Neutrophil (primary cell): Measurements from ENCODE around the gene TBX19.

Experiments used
- H3K27ac ChIP-seq: fragments of 200-600 bp; sonication (generic); 2 replicates; pipeline ENCODE4 v1.5.1; 2016; ENCODE audit warnings: mild to moderate bottlenecking, moderate library complexity
- H3K27me3 ChIP-seq: fragments of 200-600 bp; sonication (generic); 2 replicates; pipeline ENCODE4 v1.6.0; 2016; ENCODE audit warnings: mild to moderate bottlenecking
- H3K36me3 ChIP-seq: fragments of 200-600 bp; sonication (generic); 2 replicates; pipeline ENCODE4 v1.5.1; 2017
- H3K4me1 ChIP-seq, 2 experiments: fragments of 200-600 bp in 1 of 2; sonication (generic) in 1 of 2; 1 replicate in 1 of 2; 2 replicates in 1 of 2; pipeline versions ENCODE4 v1.5.1 to v1.6.1; 2013 to 2016; ENCODE audit warnings: low read depth in 1 of 2, low read length in 1 of 2, mild to moderate bottlenecking in 1 of 2, moderate library complexity in 1 of 2; ENCODE audit not compliant: control insufficient read depth in 1 of 2, insufficient read depth in 1 of 2
- H3K4me3 ChIP-seq, 2 experiments: fragments of 200-600 bp in 1 of 2; sonication (generic) in 1 of 2; 1 replicate in 1 of 2; 2 replicates in 1 of 2; pipeline ENCODE4 v1.5.1; 2013 to 2016; ENCODE audit warnings: low read depth in 1 of 2, low read length in 1 of 2, mild to moderate bottlenecking in 1 of 2, moderate library complexity in 1 of 2
- H3K9me3 ChIP-seq: fragments of 200-600 bp; sonication (generic); 2 replicates; pipeline ENCODE4 v1.5.1; 2016
- TF ChIP-seq, protein P1 (sequence below): fragments of 200-600 bp; sonication (generic); IDR thresholded peaks from 2 replicates; pipeline ENCODE4 v1.5.1; 2016; ENCODE audit warnings: antibody characterized with exemption

Gene TBX19

DNA sequence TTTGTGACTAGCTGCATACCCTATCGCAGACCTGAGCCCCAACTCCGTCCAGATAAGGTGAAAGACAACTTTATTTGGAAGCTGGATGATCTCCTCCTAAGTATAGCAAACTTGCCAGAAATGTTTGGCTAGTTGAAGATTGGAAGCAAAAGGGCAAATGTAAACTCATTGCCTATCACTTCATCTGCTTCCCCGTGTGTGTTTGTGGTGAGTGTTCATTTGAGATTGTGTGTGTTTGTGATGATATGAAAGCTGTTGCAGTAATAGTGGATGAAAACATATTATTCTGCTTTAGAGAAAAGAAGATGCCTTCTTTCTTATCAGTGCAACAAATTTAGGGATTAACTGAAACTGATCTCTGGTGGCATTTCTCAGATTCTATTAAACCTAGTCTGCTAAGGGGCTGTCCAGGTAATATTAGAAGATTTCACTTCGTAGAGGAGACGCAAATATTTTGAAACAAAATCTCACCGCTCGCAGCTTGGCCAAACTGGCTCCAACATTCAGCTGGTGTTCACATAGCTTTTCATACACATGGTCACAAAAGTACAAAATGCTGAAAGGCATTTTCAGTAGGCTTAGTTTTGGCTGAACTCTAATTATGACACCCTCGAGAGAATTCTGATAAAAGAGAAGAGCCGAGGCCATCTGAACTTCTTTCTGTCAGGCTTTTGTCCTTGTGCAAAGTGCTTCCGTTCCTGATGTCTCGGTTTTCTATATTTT, 1.1 kb downstream of the TBX19 start:
- H3K4me3 ChIP-seq = no peak overlapping the region
- H3K9me3 ChIP-seq = no peaks in the 10 kb centered on the region
- H3K27ac ChIP-seq = no peak overlapping the region
- H3K27me3 ChIP-seq = no peaks in the 10 kb centered on the region
- TF ChIP-seq, protein P1, sequence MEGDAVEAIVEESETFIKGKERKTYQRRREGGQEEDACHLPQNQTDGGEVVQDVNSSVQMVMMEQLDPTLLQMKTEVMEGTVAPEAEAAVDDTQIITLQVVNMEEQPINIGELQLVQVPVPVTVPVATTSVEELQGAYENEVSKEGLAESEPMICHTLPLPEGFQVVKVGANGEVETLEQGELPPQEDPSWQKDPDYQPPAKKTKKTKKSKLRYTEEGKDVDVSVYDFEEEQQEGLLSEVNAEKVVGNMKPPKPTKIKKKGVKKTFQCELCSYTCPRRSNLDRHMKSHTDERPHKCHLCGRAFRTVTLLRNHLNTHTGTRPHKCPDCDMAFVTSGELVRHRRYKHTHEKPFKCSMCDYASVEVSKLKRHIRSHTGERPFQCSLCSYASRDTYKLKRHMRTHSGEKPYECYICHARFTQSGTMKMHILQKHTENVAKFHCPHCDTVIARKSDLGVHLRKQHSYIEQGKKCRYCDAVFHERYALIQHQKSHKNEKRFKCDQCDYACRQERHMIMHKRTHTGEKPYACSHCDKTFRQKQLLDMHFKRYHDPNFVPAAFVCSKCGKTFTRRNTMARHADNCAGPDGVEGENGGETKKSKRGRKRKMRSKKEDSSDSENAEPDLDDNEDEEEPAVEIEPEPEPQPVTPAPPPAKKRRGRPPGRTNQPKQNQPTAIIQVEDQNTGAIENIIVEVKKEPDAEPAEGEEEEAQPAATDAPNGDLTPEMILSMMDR = no peak
- no peaks in the 10 kb centered on the region for H3K4me1 ChIP-seq
- H3K36me3 ChIP-seq = no peaks in the 10 kb centered on the region

DNA sequence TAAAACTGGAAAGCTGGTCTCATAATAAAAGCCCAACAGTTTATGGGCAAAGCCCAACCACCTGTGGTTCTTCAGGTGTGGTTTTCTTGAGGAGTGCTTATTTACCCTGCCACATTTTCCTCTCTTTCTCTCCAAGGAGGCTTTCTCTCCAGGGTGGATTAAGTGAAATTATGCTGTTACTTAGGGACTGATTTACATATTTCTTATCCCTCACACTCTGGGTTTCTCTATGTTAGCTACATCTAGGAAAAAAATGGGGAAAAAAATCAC, 4.8 kb downstream of the TBX19 start:
- H3K4me1 ChIP-seq = no peaks in the 10 kb centered on the region
- no peak overlapping the region for H3K4me3 ChIP-seq
- H3K27me3 ChIP-seq = no peaks in the 10 kb centered on the region
- TF ChIP-seq, protein P1 = no peak
- no peaks in the 10 kb centered on the region for H3K36me3 ChIP-seq
- no peak overlapping the region for H3K27ac ChIP-seq
- no peaks in the 10 kb centered on the region for H3K9me3 ChIP-seq

DNA sequence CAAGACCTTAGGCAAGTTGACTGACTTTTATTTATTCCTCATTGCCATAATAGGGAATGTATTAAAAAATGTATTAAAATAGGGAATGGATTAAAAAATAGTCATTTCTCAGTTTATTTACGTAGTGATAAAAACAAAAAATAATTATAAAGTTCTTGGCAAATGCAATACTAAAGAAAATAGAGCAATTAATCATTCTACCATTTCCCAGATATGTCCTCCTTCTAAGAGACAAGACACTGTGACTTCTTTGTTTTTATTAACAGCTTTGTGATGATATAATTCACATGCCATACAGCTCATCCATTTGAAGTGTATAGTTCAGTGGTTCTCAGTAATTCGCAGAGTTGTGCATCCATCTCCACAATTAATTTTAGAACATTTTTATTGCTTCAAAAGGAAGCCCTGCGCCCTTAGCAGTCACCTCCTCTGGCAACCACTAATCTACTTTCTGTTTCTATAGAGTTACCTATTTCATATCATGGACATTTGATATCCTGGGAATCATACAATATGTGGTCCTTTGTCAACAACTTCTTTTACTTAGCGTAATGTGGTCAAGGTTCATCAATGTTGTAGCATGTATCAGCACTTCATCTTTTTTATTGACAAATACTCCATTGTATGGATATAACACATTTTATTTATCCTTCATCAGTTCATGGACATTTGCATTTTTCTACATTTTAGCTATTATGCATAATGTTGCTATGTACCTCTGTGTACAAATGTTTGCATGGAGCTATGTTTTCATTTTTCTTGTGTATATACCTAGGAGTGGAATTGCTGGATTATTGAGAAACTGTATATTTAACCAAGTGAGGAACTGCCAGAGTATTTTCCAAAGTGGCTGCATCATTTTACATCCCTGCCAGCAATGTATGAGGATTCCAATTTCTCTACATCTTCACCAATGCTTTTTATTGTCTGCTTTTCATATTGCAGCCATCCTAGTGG, 5.6 kb downstream of the TBX19 start:
- Histone ChIP-seq H3K4me3 (no peak overlapping the region), H3K36me3 (no peaks in the 10 kb centered on the region), H3K27me3 (no peaks in the 10 kb centered on the region), H3K4me1 (no peaks in the 10 kb centered on the region), H3K27ac (no peak overlapping the region), H3K9me3 (no peaks in the 10 kb centered on the region)
- TF ChIP-seq, protein P1 = no peak

DNA sequence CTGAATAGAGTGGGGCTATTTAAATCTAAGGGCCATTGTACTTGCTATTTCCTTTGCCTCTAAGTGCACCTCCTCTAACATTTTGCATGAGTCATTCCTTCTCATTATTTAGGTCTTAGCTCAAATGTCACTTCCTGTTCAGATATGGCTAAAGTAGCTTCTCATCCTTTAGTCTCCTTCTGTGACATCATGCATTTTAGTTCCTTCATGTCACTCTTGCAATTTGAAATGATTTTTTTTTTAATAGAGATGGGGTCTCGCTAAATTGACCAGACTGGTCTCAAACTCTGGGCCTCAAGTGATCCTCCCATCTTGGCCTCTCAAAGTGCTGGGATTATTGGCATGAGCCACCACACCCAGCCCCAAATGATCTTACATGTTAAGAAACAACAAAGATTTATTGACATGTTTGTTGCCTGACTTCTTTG, 6.6 kb downstream of the TBX19 start:
- TF ChIP-seq, protein P1 = no peak
- no peak overlapping the region for H3K4me3 ChIP-seq

DNA sequence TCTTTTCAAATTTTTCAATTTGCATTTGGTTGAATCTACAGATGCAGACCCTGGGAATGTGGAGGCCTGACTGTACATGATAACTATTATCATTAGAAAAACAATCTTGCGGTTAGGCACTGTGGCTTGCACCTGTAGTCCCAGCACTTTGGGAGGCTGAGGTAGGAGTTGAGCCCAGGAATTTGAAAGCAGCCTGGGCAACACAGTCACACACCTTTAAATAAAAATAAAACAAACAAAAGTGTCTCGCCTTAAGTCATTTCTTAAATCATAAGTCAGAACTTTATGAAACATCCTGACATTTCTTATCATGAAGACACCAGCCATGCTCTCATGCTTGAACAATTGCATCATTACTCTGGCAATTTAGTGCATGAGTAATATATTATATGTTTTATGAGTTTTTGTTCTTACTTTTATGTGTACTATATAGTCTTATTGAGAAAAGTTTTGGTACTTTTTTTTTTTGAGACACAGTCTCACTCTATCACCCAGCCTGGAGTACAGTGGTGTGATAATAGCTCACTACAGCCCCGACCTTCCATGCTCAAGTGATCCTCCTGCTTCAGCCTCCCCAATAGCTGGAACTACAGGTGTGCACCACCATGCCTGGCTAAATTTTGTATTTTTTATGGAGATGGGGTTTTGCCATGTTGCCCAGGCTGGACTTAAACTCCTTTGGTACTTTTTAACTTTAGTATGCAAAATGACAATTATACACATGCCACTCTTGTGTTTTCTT, 7.8 kb downstream of the TBX19 start:
- H3K9me3 ChIP-seq = no peaks in the 10 kb centered on the region
- TF ChIP-seq, protein P1 = no peak
- no peak overlapping the region for H3K27ac ChIP-seq
- no peaks in the 10 kb centered on the region for H3K4me1 ChIP-seq
- no peaks in the 10 kb centered on the region for H3K36me3 ChIP-seq
- no peaks in the 10 kb centered on the region for H3K27me3 ChIP-seq
- H3K4me3 ChIP-seq = no peak overlapping the region

More for the DNA sequence above, 6.6 kb downstream of the TBX19 start:
- Histone ChIP-seq H3K36me3 (no peaks in the 10 kb centered on the region), H3K27ac (no peak overlapping the region), H3K27me3 (no peaks in the 10 kb centered on the region), H3K9me3 (no peaks in the 10 kb centered on the region), H3K4me1 (no peaks in the 10 kb centered on the region)
